Daoy (cell line): ENCODE measurements around the gene TMEM39A. TPM values are rescaled to one million over a fixed set of nuclear protein-coding genes. Genes with fewer than 3 reads are reported as not detected.
A peak's percentile ranks its signal among the peaks of the same experiment; 100 is the strongest.

Experiments
- DNase-seq: peaks from one replicate; pipeline ENCODE4 v3.0.0-alpha.2; 2015; ENCODE audit warnings: low read depth
- total RNA-seq: library from RNA; depleted of rRNA; stranded (reverse); fragments of >200 nt; shearing (Covaris generic); gene quantifications from 2 replicates; pipeline ENCODE4 v1.2.3, GENCODE V29; 2014; rRNA removed

Gene TMEM39A
- total RNA-seq, 1 experiment from 2014 or later: 42.6 TPM

DNA sequence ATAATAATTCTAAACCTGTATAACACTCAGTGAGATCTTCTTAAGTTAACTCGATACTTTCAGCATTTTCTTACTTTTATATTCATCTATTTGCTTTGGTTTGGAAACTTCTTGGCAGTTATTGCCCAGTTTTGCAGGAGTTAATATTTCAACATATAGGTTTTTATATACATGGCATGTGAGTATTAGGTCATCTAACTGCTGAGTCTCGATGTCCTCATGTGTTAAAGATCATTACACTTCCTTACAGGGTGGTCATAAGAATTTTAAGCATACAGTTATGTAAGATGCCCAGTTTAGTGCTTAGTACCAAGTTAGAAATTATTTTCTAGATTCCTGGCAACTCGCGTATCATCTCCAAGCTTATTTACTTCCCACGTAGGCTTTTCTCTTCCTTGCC, 62.9 kb downstream of the TMEM39A start:
- no peak for DNase-seq

DNA sequence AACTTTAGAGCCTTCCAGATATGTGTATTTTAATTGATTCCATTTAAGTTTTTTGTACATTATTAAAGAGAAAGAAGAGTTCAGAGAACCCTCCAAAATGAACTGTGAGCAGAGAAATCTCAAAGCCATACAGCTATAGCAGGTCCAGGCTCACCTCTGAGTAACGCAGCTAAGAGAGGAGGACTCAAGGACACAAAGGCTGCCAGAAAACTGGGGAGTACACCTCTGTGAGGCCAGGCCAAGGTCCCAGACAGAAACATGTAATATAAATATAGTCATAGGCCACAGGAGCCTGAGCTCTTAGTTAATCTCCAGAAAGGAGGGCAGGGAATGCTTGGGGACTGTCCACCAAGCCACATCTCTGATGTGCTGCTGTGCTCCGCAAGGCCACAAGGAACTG, 66.5 kb downstream of the TMEM39A start:
- no peak for DNase-seq

DNA sequence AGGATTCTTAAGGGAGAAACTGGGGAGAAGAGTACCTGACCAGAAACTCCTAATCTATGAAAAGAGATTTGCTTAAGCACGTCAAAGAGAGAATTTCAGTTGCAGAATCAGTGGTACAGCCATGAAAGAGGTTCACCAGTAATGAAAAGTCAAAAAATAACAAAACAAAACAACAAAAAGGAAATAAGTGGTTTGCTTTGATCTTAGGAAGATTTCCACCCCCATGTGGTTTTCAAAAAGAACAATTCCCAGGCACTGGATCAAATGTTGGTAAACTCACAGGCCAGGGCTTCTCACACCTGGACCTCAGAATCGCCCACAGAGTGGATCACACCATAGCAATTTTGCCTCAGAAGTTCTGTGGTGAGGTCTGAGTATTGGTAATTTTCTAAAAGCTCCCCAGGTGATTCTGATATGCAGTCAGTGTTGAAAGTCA, 67.5 kb downstream of the TMEM39A start:
- no peak for DNase-seq

DNA sequence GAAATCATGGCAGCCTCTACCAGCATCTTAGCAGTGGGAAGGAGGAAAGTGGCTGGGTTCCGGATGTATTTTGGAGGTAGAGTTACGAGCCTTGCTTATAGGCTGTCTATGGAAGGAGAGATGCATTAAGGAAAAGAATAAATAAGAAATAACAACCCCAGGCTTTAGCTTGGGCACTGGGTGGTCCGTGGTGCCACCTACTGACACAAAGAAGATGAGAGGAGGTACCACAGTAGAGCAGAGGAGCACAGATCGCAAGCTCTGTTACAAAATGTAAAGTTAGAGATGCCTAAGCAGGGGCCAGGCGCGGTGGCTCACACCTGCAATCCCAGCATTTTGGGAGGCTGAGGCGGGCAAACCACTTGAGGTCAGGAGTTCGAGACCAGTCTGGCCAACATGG, 74.8 kb downstream of the TMEM39A start:
- no peak for DNase-seq

DNA sequence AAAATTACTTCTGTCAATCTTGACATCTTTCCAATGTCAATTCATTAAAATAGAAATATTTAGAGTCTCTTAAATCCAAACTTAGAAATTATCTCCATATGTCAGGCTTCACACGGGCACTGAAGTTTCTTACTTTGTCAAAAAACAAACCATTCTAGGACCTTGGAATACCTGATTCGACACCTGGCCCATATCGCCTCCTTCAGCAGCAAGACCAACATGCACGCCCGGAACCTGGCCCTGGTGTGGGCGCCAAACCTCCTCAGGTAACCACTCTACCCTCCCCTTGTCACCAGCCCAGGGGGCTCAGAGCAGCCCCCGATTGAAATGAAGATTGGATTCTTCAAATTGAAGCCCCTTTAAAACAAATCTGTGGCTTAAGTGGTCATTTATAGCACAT, 81.3 kb downstream of the TMEM39A start:
- DNase-seq: no peak

DNA sequence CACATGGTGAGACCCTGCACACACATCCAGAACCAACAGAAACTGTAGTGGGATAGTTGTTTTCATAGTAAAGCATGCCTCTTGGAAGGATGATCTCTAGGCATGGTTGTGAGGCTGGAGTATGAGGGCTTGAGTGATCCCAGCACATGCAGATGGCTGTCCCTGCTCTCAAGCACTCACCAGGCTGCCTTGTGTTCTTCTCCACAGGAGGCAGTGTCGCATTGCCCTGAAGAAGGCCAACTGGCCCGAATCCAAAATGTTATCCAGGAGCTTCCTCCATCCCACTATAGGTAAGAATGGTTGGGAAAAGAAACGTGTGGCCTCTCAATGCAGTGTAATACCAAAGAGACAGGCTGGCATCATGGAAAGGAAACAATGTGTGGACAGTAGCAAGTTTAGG, 82.7 kb downstream of the TMEM39A start:
- peak; percentile 11 for DNase-seq

Other genes starting within 250 kb of the TMEM39A start
- gene B4GALT4, start 222.7 kb downstream of the TMEM39A start, total RNA-seq: 15.0 and 15.9 TPM in 2 replicates
- gene ARHGAP31, start 169.2 kb downstream of the TMEM39A start, total RNA-seq: 14.3 and 14.6 TPM in 2 replicates
- 16.1 and 16.5 TPM in 2 replicates for gene POGLUT1, start 5.3 kb upstream of the TMEM39A start, total RNA-seq
- 62.5 and 80.1 TPM in 2 replicates for gene TIMMDC1, start 34.9 kb upstream of the TMEM39A start, total RNA-seq
- gene CD80, start 96.0 kb upstream of the TMEM39A start, total RNA-seq: not detected in 2 replicates
- gene ADPRH, start 115.9 kb upstream of the TMEM39A start, total RNA-seq: 0.86 and 2.5 TPM in 2 replicates
- not detected in 2 replicates for gene PLA1A, start 134.3 kb upstream of the TMEM39A start, total RNA-seq
- 0.17 TPM in 1 of 2 replicates, not detected in the other for gene POPDC2, start 197.0 kb upstream of the TMEM39A start, total RNA-seq
- gene COX17, start 213.8 kb upstream of the TMEM39A start, total RNA-seq: 35.9 and 62.8 TPM in 2 replicates
- 1.8 and 2.0 TPM in 2 replicates for gene CFAP91, start 239.4 kb upstream of the TMEM39A start, total RNA-seq